Hepatocyte (in vitro differentiated cells): Measurements from ENCODE around the gene REST.

Experiments
- EZH2 ChIP-seq: fragments of 200-600 bp; sonication (generic); IDR thresholded peaks from 2 replicates; pipeline ENCODE4 v1.6.1; 2016; ENCODE audit warnings: antibody characterized with exemption, mild to moderate bottlenecking, borderline replicate concordance
- TF ChIP-seq, protein P1 (sequence below): fragments of 200-600 bp; sonication (generic); IDR thresholded peaks from 2 replicates; pipeline ENCODE4 v1.5.1; 2016; ENCODE audit warnings: antibody characterized with exemption, mild to moderate bottlenecking; ENCODE audit not compliant: poor library complexity

DNA sequence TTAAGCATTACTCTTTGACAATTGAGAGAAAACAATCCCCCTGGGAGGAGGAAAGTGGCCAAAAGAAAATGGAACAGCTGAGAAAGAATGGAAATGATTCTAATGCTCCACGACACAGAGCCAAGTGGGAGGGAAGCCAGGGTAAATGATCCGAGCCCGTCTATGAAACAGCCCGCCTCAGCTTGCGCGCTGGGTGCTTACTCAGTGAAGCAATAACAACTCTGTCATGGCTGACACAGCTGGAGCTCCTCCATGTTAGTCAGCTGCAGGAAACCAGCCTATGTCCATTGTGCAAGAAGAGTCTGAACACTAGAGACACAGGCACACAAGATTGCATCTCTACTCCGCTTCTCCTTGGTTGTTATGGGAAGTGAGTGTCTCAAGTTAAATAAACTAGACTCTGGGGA is 50.4 kb downstream of the REST start:
- no peak for TF ChIP-seq EZH2
- TF ChIP-seq, protein P1, sequence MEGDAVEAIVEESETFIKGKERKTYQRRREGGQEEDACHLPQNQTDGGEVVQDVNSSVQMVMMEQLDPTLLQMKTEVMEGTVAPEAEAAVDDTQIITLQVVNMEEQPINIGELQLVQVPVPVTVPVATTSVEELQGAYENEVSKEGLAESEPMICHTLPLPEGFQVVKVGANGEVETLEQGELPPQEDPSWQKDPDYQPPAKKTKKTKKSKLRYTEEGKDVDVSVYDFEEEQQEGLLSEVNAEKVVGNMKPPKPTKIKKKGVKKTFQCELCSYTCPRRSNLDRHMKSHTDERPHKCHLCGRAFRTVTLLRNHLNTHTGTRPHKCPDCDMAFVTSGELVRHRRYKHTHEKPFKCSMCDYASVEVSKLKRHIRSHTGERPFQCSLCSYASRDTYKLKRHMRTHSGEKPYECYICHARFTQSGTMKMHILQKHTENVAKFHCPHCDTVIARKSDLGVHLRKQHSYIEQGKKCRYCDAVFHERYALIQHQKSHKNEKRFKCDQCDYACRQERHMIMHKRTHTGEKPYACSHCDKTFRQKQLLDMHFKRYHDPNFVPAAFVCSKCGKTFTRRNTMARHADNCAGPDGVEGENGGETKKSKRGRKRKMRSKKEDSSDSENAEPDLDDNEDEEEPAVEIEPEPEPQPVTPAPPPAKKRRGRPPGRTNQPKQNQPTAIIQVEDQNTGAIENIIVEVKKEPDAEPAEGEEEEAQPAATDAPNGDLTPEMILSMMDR = no peak
